Measurements from ENCODE around the gene MINK1.

DNA sequence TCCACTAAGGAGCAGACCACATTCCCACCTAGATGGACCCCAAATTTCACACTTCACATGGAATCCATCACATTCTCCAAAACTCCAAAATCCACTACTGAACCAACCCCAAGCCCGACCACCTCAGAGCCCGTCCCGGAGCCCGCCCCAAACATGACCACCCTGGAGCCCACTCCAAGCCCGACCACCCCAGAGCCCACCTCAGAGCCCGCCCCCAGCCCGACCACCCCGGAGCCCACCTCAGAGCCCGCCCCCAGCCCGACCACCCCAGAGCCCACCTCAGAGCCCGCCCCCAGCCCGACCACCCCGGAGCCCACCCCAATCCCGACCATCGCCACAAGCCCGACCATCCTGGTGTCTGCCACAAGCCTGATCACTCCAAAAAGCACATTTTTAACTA lies 100.5 kb downstream of the MINK1 start:
- TF ChIP-seq, protein P1, sequence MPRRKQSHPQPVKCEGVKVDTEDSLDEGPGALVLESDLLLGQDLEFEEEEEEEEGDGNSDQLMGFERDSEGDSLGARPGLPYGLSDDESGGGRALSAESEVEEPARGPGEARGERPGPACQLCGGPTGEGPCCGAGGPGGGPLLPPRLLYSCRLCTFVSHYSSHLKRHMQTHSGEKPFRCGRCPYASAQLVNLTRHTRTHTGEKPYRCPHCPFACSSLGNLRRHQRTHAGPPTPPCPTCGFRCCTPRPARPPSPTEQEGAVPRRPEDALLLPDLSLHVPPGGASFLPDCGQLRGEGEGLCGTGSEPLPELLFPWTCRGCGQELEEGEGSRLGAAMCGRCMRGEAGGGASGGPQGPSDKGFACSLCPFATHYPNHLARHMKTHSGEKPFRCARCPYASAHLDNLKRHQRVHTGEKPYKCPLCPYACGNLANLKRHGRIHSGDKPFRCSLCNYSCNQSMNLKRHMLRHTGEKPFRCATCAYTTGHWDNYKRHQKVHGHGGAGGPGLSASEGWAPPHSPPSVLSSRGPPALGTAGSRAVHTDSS (tag by site-specific recombination; IDR thresholded peaks at IDR 0.05): no peak
- no peak for TF ChIP-seq GFI1B (tag by site-specific recombination; IDR thresholded peaks at IDR 0.05)
- TF ChIP-seq, protein P2, sequence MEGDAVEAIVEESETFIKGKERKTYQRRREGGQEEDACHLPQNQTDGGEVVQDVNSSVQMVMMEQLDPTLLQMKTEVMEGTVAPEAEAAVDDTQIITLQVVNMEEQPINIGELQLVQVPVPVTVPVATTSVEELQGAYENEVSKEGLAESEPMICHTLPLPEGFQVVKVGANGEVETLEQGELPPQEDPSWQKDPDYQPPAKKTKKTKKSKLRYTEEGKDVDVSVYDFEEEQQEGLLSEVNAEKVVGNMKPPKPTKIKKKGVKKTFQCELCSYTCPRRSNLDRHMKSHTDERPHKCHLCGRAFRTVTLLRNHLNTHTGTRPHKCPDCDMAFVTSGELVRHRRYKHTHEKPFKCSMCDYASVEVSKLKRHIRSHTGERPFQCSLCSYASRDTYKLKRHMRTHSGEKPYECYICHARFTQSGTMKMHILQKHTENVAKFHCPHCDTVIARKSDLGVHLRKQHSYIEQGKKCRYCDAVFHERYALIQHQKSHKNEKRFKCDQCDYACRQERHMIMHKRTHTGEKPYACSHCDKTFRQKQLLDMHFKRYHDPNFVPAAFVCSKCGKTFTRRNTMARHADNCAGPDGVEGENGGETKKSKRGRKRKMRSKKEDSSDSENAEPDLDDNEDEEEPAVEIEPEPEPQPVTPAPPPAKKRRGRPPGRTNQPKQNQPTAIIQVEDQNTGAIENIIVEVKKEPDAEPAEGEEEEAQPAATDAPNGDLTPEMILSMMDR (tag by site-specific recombination; IDR thresholded peaks at IDR 0.05): no peak
- TF ChIP-seq ZXDB (tag by site-specific recombination; IDR thresholded peaks at IDR 0.05): no peak
- TF ChIP-seq, protein P3, sequence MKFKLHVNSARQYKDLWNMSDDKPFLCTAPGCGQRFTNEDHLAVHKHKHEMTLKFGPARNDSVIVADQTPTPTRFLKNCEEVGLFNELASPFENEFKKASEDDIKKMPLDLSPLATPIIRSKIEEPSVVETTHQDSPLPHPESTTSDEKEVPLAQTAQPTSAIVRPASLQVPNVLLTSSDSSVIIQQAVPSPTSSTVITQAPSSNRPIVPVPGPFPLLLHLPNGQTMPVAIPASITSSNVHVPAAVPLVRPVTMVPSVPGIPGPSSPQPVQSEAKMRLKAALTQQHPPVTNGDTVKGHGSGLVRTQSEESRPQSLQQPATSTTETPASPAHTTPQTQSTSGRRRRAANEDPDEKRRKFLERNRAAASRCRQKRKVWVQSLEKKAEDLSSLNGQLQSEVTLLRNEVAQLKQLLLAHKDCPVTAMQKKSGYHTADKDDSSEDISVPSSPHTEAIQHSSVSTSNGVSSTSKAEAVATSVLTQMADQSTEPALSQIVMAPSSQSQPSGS (tag by site-specific recombination; IDR thresholded peaks at IDR 0.05; ENCODE audit: low read depth): no peak
- TF ChIP-seq ZNF48 (tag by site-specific recombination; IDR thresholded peaks at IDR 0.05): no peak
- TF ChIP-seq ZFP3 (tag by site-specific recombination; IDR thresholded peaks at IDR 0.05; ENCODE audit: low read depth): no peak
- no peak for TF ChIP-seq ZNF184 (tag by site-specific recombination; IDR thresholded peaks at IDR 0.05)
- TF ChIP-seq ZNF548 (tag by site-specific recombination; IDR thresholded peaks at IDR 0.05): no peak
- no peak for TF ChIP-seq ZSCAN23 (tag by site-specific recombination; IDR thresholded peaks at IDR 0.05)
- TF ChIP-seq ZBTB20 (tag by site-specific recombination; IDR thresholded peaks at IDR 0.05): no peak
- TF ChIP-seq ZNF114 (tag by site-specific recombination; IDR thresholded peaks at IDR 0.05): no peak
